ENCODE data around the gene POGZ.
"Not testable (repeated sequence)": the region's sequence is repeated elsewhere in the genome, so short reads cannot be mapped to it uniquely, and the experiment has no call there.

The POGZ gene

DNA sequence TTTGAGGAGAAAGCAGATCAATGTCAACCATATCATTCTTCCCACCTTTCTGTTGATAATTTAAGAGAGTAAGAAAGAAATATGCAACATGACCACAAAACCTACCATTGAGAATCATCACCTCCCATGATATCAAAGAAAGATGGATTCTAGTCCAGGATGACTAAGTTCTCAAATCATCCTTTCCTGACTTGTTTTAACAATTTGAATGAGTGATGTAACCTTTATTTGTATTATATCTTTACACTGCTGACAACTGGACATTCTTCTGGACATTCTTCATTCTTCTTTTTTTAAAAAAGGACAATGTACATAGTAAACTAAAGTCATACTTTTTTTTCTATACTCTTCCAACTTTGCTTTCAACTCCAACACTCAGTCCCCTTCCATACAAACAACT is 50.4 kb downstream of the POGZ start:
- no peak for DNase-seq

DNA sequence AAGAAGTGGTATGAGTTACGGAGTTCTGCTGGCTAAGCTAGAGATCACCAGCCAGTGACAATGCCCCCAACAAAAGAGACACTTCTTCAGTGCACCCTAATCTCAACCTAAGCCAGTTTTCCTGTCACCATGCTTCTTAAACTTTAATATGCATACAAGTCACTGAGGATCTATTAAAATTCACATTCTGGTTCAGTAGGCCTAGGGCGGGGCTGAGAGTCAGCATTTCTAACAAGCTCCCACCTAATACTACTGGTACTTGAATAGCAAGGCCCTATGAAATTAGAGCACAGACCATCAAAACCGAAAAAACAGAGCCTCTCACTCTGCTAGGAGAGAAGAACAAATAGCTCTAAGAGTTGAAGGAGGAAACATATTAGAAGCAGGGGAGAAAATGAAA is 52.0 kb downstream of the POGZ start:
- no peak for DNase-seq

DNA sequence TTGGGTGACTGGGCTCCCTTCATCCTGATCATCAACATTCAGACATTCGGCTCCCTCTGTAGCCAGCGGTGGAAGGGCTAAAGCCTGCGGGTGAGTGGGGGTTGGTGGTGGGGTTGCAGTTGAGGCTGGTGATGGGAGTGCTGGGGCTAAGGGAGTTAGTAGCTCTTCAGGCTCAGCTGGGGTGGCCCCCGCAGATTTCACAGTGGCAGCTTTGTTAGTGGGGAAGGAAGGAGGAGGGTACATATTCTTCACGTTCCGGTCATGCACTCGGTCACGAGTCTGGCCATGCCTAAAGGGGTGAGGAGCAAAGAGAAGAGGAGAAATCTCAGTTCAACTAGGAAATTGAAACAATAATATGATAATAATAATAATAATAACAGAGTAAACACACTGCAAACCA is 53.1 kb downstream of the POGZ start:
- DNase-seq: no peak

DNA sequence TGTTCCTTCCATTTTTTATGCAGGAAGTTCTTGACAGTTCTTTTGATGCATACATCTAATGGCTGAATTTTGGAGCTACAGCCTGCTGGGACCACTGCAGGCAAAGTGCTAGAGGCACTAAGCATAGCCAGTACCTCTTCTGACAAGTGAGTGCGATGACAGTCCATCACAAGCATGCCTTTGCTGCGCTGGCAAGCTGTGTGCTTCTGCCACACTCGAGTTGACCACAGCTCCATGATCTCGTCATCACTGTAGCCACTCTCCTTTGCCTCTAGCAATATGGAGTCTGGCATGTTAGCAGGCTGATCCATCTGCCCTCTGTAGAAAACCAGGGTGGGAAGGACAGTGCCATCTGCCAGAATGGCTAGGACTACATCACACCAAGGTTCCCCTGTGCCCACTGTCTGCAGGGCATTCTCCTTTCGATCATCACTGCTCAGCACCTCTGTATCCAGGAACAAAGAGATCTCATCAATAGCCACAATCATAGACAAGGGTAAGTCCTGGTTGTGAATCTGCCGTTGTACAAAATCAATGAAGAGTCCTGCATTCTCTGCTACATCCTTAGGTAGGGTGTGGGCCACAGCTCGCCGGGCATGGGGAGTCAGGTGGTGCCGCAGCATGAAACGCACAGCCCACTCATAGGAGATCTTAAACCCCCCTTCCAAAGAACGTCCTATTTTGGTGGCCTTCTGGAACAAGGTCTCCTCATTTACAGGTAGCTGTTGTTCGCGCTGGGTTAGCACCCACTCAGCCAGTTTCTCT is 53.9 kb downstream of the POGZ start:
- DNase-seq: no peak

DNA sequence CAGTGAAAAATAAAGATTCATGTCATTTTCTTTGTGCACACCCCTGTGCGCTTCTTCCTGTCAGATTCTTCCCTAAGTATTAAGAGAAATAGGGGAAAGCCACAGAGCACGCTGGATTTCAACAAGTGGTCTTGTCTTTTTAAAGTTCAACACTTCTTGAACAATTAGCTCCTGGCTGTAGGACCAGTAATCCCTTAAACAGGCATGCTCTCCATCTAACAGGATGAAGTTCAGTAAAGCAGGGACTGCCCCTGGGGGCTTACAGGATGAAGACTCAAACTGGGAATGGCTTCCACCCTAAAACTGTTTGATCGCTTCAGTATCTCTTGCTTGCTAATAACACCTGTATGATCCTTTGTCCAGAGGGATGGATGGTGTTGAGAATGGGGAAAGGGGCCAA is 55.7 kb downstream of the POGZ start:
- DNase-seq: no peak

DNA sequence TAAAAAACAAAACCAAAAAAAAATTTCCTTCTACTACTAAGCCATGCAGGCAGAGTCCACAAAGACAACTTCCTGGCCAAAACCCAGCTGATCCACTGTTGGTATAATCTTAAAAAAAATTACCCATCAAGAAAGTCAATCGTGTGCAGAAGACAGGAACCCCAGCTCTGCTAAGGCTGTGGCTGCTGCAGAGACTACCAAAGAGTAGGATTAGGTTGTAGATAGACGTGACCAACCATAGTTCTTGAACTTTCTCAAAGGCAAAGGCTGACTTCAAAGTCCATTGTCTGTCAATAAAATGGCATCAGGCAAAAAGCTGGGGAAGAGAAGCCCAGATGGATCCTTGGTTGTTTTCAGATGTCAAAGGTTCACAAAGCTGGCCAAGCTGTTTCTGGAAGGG is 56.5 kb downstream of the POGZ start:
- no peak for DNase-seq

DNA sequence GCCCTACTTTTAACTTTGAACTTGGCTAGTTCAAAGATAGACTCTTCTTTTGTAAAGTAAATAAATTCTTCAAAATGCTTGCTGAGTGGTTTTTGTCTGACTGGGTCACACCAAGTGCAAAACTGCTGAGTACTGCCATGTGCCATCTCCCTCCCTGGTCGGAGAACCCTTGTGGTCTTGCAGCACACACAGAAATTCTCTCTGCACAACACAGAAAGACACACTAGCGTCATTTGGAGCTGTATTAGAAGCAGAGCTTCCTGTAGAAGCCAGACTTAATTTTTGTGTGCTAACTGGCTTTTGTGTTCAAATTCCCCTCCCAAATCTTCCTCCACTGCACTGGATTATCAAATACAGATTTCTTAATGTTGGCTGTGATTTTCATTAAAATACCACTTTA is 57.4 kb downstream of the POGZ start:
- DNase-seq: no peak

DNA sequence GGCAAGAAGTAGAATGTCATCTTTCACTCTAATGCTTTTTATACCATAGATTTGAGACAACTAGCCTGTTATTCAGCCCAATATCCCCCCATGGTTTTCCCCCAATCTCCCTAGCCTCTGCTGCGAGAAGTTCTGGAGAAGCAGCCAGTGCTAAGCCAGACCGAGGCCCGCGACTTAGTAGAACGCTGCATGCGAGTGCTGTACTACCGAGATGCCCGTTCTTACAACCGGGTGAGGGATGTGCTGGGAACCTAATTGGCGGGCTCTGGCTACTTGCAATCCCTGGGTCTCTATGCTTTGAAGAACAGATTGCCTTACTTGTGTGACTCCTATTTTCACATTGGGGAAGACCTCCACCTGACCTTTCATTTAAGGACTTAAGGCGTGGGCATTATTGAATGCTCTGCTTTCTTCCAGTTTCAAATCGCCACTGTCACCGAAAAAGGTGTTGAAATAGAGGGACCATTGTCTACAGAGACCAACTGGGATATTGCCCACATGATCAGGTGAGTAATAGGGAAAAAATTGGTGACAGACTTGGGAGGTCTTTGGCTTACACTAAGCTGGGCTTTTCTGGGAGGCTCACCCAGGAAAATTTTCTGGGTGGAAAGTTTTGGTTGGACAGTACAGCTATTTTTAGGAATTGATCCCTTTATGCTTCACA is 58.0 kb downstream of the POGZ start:
- DNase-seq: no peak

DNA sequence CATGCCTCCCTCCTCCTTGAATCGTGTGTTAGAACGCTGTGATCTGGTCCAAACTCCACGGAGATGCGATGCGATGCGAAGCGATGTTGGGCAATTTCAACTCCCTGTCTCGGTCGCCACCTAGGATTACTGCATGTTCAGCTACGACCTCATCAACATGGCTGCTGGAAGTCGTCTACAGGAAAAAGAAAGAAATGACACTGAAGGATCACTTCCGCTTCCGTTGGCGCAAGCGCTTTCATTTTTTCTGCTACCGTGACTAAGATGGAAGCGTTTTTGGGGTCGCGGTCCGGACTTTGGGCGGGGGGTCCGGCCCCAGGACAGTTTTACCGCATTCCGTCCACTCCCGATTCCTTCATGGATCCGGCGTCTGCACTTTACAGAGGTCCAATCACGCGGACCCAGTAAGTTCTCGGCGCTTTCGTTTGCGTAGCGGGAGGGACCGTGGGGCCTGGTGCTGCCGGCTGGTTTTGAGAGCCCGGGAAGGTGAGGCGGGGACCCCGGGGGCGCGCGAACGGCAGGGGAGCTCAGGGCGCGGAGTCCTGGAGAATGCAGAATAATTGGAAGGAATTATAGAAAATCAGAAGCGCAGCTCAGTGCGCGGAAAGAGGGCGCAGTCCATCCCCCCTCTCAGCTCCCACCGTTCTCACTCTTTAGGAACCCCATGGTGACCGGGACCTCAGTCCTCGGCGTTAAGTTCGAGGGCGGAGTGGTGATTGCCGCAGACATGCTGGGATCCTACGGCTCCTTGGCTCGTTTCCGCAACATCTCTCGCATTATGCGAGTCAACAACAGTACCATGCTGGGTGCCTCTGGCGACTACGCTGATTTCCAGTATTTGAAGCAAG is 59.7 kb downstream of the POGZ start, which contains the start of gene PSMB4:
PSMB4 (plus strand) TSS at position 250 of the 848 bp plus-strand sequence; CDS start at position 265, 15 bp downstream.
- DNase-seq: peak; percentile 88 to 90

DNA sequence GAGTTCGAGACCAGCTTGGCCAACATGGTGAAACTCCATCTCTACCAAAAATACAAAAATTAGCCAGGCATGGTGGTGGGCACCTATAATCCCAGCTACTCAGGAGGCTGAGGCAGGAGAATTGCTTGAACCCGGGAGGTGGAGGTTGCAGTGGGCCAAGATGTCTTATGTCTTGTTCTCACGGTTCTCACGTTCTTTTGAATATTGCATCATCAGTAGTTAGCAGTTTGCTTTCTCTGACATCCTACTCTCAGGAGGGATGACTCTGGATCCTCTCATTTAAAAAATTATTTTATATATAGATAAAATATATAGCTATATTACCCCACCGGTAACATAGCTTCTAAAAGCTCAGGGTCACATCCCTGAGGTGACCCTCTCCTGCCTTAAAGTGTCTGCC is 63.0 kb downstream of the POGZ start:
- not testable (repeated sequence) for DNase-seq

DNA sequence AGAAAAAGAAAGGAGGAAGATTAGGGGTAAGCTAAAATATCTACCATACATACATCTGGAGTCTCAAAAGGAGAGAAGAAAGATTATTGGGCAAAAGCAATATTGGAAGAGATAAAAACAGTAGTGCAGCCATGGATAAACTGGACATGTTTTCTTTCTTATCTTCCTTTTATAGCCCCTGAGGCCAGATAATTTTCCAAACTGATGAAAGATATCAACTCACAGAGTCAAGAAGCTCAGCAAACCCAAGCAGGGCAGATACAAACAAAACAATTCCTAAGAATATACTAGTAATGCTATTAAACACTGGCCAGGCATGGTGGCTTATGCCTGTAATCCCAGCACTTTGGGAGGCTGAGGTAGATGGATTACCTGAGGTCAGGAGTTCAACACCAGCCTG is 65.7 kb downstream of the POGZ start:
- no peak for DNase-seq

DNA sequence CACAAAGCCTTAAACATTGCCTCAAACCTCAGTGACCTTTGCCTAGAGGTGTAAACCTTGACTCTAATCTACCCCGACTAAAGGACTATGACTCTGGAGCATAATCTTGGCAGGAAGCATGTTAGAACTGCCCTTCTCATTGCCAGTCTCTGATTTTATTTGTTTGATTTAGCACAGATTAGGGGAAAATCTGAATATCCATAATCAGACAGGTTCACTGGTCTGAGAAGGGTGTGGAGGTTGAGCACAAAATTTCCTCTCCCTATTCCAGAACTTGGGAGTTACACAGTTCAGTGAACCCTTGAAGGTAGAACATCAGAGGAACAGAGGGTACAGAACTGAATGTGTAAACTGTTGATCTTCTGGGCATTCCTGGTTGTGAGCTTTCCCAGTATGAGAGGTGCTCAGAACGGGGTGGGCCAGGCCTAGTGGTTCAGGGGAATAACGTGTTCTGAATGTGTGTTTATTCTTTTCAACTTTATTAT is 68.2 kb downstream of the POGZ start:
- DNase-seq: no peak

DNA sequence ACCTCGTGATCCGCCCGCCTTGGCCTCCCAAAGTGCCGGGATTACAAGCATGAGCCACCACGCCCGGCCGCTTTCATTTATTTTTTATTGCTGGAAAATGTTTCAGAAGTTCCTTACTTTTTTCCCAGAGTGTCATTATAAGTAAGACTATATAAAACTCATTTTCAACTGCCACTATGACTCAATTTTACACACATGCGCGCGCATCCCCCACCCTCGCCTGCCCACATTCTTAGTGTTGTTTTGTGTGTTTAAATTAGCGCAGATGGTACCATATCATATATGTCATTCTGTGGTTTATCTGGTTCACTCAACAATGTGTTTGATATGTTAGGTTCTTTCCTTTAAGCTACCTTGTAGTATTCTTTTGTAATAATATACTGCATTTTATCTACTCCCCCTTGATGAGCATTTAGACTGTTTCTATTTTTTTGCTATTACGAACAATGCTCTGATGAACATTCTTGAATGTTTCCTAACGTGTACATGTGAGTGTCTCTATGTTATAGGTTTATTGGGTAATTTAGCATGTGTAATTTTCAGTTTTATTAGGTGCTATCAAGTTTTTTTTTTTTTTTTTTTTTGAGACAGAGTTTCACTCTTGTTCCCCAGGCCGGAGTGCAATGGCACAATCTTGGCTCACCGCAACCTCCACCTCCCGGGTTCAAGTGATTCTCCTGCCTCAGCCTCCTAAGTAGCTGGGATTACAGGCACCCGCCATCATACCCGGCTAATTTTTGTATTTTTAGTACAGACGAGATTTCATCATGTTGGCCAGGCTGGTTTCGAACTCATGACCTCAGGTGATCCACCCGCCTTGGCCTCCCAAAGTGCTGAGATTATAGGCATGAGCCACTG is 68.8 kb downstream of the POGZ start:
- DNase-seq: not testable (repeated sequence)

DNA sequence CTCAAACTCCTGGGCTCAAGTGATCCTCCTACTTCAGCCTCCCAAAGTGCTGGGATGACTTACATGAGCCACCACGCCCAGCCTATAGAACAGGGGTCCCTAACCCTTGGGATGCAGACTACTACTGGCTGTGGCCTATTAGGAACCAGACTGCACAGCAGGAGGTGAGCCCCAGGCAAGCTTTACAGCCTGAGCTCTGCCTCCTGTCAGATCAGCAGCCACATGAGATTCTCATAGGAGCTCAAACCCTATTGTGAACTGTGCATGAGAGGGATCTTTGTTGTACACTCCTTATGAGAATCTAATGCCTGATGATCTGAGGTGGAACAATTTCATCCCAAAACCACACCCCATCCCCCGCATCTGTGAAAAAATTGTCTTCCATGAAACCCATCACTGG is 73.3 kb downstream of the POGZ start:
- DNase-seq: no peak

DNA sequence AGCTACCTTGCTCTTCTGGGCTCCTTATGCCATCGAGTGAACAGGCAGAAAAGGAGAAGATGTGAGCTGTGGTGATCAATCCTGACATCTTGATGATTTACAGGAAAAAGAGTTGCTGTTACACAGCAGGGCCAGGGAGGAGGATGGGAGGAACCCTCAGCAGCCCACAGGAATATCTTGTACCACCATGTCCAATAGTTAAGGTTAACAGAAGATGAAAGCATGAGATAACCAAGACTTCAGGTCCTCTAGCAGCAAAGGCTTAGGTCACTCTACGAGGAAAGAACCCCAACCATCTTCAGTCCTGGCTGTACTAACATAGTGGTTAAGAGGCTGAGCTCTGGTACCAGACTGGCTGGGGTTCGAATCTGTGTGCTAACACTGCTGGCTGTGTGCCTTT is 74.7 kb downstream of the POGZ start:
- no peak for DNase-seq

DNA sequence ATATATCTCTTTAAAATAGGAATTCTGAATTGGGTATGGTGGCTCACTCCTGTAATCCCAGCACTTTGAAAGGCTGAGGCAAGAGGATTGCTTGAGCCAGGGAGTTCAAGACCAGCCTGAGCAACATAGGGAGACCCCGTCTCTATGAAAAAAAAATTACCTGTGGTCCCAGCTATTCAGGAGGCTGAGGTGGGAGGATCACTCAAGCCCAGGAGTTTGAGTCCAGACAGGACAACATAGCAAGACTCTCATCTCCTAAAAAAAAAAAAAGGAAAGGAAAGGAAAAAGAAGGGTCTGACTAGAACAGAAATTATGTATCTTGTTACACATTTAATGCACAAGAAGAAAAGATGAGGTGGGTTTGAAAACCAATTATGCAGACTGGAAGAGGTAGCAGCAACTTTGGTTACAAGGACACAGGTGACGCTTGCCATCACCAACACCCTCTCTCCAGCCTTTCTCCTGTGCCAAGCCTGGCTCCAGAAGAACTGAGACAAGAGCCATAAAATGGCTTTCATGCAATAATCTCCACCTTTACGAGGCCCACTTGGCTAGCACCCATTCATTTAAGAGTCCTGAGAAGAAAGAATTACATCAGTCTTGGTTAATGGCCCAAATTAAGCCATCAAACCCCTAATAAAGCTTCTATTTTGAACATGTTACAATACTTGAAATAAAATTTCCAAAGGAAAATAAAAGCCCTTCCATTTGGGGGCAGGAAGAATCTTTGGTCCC is 82.0 kb downstream of the POGZ start:
- DNase-seq: no peak

DNA sequence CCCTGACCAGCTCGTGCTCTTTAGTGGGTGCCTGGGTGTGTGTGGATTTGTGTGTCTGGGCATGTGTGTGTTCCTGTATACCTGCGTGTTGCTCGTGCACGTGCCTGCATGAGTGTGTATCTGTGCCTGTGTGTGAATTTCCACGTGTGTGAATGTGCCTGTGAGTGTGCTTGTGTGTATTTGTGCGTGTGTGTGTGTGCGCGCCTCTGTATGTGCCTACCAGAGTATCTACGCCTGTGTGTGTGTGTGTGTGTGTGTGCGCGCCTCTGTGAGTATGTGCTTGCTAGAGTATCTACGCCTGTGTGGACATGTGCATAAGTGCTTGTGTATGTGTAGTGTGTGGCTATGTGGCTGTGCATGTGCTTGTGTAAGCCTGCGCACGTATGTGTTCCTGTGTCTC is 86.1 kb downstream of the POGZ start:
- DNase-seq: no peak

DNA sequence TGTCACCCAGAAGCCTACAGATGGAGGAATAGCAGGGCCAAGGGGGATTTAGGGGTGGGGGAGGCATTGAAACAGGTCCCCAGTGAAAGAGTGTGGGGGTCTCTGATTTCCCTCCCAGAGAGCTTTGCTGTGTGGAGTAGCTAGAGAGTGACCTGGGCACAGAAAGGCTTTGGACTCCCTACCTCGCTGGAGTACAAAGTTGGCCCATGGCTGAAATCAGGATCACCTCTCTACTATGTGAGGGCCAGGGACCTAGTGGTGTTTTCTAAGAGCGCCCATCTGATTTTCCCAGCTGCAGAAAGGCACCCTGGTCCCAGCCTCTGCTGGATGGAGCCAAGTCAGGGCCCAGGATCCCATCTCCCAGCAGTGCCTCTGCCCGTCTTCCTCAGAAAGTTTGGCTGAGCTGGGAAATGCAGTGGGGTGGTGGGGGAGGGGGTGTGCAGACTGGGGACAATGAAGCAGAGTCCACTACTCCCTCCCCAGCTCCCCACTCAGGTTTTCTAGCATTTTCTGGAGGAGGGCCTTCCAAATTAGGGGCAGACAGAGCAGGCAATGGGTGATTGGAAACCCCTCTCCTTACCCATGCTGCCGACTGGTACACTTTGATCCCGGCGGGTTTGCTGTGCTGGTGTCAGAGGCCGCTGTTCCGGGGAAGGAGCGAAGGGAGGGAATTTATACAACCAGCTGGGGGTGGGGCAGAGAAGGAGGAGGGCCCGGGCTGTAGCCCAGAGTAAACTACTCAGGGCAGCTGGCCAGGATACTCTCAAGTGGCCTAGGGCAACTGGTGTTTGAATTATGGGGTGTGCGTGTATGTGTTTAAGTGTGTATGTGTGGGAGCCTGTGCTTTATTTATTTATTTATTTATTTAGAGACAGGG is 87.0 kb downstream of the POGZ start, which contains the start of gene SELENBP1:
SELENBP1 (minus strand) TSS at position 648 of the 877 bp plus-strand sequence; CDS start at position 584, 64 bp downstream.
- DNase-seq: no peak

DNA sequence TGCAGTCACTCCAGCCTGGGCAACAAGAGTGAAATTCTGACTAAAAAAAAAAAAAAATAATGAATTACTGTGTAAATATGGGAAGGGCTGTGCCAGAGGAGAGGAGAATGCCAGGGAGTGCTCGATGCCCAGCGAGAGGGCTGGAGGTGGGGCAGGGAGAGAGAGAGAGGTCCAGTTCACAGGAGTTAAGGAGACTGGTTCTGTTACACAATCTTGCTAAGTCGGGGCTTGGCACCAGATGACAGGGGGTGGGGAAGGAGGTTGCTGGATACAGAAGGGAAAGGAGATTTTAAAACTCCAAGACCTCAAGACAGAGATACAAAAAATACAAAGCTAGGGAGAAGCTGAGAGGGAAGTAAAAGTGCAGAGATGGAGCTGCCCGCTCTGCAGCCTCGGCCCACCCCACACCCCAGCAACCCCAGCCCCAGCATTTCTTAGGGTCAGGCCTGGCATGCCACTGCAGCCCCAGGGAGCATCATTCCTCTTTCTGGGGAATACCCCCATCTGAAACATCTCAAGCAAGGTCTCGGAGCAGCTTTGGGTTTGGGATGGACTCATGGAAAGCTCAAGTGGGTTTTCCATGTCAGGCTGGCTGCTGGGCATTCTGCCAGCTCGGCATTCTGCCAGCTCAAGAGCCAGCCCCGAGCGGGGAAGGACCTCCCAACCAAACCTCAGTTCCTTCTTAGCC is 87.8 kb downstream of the POGZ start:
- no peak for DNase-seq
